GM12872 (cell line): ENCODE measurements around the gene HOXB2.

ENCODE experiments used
- TF ChIP-seq, protein P1 (sequence below): IDR thresholded peaks from 3 replicates; pipeline ENCODE4 v1.5.1; 2011; ENCODE audit warnings: low read depth, mild to moderate bottlenecking, low read length, moderate library complexity; ENCODE audit not compliant: insufficient read depth

The HOXB2 gene

DNA sequence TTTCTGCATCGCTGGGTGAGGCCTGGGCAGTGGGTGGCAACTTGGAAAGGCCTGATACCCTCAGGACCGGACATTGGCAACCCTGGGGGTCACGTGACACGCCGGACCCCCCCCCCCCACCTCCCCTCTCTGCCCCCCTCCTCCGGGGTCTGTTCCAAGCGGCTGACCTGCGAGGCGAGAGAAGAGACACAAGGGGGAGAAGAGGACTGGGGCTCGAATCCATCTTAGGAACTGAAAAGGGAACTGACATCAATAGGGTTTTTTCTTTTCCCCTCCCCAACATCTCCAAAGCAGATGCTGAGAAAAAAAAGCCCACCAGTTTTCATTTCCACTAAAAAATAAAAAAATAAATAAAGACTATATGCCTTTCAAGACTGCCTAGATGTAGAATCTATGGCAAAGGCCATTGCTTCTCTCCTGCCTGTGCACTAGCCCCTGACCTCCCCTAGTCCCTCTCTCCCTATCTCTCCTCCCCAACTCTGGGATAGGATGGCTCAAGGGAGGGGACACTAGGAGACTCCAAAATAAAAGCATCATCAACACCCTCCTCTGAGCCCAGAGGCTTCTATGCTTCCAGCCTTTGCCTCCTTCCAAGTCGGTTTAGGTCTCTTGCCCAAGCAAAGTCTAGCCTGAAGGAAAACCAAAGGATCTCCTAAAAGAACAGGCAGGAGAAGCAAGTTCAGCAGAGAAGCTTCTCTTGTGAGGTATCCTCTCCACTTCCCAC, 7.7 kb upstream of the HOXB2 start:
- TF ChIP-seq, protein P1, sequence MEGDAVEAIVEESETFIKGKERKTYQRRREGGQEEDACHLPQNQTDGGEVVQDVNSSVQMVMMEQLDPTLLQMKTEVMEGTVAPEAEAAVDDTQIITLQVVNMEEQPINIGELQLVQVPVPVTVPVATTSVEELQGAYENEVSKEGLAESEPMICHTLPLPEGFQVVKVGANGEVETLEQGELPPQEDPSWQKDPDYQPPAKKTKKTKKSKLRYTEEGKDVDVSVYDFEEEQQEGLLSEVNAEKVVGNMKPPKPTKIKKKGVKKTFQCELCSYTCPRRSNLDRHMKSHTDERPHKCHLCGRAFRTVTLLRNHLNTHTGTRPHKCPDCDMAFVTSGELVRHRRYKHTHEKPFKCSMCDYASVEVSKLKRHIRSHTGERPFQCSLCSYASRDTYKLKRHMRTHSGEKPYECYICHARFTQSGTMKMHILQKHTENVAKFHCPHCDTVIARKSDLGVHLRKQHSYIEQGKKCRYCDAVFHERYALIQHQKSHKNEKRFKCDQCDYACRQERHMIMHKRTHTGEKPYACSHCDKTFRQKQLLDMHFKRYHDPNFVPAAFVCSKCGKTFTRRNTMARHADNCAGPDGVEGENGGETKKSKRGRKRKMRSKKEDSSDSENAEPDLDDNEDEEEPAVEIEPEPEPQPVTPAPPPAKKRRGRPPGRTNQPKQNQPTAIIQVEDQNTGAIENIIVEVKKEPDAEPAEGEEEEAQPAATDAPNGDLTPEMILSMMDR: no peak

DNA sequence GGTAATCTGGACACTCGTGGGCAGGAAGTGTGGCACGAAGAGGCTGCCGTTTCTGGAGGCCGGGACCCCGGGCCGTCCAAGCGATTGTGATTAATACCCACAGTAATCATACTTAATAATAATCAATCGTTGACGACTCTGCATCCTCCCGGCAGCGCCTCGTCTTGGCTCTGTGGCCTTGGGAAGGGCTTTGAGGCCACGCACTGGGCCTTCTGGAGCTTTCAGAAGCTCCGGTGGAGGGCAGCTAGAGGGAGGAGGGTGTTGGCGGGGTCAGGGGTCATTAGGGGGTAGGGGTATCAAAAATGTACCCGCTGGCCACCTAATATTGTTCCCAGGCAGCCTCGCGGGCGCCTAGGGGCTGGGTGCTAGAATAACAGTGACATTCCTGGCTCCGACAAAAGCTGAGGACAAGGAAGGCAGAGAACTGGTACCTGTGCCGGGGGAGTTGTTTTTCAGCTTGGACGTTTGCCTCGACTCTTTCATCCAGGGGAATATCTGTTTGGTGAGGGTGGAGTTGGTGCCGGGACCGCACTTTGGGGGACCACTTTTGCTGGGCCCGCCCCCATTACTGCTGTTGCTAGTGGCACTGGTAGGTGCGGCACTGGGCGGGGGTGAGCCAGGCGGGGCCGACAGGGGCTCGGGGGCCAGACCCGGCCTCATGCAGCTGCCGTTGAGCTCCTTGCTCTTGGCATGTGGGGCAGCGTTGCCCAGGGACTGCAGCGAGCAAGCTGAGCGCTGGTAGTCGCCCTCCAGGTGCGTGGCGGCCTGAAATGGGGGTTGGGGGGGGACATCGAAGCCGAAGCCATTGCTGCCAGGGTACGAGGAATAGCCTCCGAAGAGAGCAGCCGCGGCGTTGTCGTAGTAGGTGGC, 6.9 kb upstream of the HOXB2 start:
- TF ChIP-seq, protein P1: no peak

DNA sequence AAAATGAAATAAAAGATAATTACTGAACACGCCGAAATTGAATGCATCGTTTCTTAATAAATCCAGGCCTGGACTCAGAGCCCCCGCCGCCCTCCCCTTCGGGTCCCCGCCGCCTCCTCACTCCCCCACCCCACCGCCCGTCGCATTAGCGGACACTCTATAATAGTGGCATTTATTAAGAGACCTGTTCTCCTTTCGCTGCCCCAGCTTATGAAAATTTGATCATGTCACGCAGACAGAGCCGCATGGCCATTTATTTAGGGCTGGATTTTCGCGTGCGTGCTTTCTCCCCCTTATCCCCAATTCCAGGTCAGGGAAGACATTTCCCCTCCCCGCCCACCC, 6.3 kb upstream of the HOXB2 start:
- TF ChIP-seq, protein P1: no peak

DNA sequence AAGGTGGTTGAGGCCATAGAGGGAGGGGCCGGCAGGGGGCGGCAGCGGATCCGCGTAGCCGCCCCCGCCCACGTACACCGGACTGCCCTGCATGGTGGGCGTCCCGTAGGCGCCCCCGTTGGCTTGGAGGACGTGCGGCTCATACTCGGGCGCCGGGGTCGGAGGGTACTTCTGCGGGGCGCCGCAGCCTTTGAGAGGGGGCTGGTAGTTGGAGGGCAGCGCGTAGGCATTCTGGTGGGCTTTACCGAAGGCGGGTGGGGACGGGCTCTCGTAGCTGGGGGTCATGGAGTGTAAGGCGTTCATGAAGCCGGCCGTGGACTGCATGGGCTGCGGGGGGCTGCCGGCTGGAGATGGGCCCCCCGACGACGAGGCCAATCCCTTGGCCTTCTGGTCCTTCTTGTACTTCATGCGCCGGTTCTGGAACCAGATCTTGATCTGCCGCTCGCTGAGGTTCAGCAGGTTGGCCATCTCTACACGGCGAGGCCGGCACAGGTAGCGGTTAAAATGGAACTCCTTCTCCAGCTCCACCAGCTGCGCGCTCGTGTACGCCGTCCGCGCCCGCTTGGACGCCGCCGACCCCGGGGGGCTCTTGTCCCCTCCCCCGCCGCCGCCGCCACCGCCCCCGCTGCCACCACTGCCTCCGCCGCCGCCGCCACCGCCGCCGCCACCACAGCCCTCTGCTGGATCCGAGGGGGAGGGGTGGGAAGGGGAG, 5.7 kb upstream of the HOXB2 start:
- TF ChIP-seq, protein P1: no peak

DNA sequence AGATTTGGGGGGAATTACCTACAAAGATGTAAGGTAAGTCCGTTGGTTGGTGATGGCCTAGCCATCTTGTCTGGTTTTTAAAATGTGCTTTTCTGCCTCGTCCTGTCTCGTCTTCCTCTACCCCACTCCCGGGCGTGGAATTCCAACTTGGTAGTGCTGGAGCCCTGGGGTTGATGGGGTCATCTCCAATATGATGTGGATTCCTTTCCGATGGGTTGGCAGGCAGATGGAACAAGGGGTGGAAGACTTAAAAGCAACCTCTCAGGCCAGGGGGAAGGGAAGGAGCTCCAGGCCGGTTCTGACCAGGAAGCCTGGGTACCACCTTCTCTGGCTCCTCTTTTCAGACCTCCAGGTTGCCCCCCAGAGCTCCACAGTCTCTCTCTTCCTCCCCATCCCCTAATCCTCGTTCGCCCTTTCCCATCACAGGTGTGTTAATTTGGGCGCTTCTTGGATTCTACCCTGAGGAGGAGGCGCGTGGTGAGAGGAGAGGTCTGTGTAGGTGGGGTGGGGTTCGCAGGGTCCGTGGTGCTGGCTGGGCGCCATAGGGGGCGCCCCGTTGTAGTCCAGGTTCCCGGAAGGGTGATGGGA, 5.1 kb upstream of the HOXB2 start:
- TF ChIP-seq, protein P1: no peak

DNA sequence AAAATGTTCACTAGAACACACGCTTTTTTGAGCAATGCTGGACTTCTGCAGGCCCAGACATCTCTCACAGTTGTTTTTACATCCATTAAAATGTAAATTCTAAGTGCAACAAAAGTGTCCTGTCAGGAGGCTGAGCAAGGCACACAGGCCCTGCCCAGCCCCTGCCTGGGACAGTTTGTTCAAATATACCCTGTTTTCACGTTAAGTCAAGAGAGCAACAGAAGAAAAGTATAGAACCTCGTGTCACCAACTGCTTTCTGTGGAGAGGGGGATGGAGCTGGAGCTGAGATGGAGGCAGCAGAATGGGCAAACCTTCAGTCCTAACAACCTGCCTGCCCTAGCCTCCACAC, 4.3 kb upstream of the HOXB2 start:
- TF ChIP-seq, protein P1: no peak
